GM18873 (cell line): ENCODE data around the gene GHRL.
"Not testable (repeated sequence)": the region's sequence is repeated elsewhere in the genome, so short reads cannot be mapped to it uniquely, and the experiment has no call there.

Source experiments
- ATAC-seq: cut with Tn5 transposase; IDR thresholded peaks from one replicate; pipeline ENCODE4 v1.9.1; 2021; ENCODE audit warnings: mild to moderate bottlenecking, moderate library complexity, moderate number of reproducible peaks; ENCODE audit not compliant: unreplicated experiment, low FRiP score

Gene GHRL

DNA sequence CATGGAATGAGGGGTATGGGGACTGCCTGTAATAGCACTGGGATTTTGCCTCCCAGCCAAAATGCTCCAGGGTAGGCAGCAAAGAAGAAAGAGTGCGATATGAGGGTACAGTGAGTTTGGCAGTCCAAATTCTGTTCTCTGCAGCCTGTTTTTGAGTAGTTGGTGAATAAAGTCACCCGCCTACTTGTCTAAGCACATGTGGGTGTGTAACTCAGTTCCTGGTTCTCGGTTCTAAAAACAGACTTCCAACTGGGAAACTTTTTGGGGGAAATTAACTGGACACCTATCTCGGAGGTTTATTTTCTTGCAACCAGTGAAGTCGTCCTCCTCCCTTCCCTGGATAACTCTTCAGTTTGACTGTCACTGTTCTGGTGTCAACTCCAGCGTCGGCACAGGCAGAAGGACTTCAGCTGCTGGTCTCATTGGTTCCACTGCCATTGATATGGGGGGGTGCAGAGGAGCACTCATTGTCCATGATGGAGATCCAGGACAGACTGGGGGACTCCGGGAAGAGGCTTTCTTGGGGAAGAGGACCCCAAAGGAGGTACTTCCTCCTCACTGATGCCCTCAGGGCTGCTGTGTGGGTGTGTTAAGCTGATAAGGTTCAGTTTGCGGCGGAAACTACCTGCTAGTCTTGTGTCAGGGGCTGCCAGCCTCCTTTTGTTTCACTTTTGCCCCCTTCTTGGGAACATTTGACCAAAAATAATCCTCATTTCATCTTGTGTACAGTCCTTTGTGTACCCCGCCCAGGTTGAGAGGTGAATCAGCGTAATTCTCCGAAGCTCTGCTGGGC, 13.2 kb downstream of the GHRL start:
- ATAC-seq: no peak

DNA sequence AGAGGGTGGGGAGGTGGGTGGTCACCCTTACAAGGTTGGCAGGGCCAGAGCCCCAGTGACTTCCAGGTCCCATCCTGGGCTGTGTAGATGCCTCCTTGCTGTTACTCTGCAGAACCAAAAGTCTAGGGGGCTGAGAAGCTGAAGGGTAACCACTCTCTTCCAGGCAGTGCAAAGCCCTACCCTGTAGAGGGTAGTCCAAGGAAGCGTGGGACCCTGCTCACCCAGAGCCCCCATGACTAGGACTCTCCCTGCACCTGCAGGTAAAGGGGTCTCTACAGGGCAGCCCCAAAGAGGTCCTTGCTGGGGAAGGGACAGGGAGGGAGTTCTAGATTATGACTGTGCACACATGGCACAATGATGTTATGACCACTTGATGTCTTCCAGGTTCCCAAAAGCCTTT, 14.2 kb downstream of the GHRL start:
- ATAC-seq: no peak

DNA sequence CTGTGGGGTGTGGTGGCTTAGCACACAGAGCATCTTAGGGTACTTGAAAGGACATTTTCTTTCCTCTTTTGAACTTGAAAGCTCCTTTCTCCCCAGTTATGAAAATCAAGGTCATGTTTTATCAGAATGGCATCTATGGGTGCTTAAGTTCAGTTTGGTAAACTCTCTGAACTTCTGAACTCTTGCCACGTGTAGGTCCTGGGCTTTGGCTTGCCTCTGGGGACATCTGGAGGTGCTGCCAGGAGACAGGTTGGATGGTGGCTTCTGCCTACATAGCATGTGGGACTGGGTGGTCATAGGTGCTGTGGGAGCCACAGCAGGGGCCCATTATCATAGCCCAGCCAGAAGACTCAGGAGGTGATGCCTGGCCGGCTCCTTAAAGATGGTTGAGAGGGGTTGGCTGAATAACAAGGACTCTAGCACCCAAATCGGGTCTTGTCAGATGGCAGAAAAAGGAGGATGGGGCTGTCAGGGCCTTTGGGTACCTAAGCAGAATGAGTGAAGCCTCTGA, 15.6 kb downstream of the GHRL start:
- ATAC-seq: no peak

DNA sequence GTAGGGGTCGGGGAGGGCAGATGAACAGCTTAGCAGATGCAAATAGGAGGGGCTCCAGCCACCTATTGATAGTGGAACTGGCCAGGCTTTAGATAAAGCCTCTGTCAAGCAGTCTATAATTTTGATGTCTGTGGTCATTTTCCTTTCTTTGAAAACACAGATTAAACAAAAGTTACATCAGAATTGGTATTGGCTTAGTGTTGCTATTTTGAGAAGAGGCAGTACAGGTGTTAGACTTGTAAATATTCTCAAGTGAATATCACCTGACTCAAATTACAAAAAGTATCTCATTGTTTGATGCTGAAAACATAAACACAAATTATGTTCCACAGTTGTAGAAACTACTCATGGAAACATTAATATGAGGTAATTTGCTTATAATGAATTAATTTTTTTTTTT, 18.1 kb downstream of the GHRL start:
- no peak for ATAC-seq

DNA sequence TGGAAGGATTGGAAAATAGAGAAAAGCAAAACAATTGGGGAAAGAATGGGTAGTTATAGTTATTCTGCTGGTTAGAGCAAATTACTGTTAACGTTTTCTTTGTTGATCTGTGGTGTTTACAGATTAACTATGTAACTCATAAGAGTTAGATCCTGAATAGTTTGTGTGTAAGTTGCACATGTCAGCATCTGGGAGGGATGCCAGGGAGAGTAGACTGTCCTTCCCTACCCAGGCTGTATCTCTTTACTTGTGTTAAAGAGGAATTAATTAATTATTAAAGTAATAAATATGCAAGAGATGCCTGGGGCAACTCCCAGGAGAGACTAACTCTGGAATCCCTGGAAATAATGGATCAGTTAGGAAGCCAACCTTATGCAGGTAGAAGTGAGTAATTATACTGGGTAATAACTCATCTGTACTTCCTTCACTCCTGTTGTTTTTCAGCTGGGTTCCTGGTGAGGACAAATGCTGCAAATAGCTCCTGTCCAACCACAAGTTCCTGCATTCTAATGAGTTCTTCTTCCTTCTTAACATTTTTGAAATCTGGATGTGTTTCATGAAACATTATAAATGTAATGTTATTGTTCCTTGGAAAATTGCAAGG, 18.9 kb downstream of the GHRL start:
- no peak for ATAC-seq

DNA sequence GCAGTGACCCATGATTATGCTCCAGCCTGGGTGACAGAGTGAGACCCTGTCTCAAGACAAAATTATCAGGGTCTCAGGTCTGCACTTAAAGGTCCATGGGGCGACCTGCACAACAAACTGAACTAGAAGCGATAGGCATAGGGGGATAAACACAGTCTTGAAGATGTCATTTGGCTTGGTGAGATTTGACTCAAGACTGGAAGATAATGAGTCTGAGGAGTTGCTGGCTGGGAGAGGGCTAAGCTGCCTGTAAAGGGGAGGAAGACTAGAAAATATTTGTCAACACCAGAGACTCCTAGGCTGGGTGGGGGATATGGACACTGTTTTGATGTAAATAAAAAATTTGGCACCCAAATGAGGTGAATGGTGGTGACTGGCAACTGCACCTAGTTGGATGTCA, 19.8 kb downstream of the GHRL start:
- no peak for ATAC-seq

DNA sequence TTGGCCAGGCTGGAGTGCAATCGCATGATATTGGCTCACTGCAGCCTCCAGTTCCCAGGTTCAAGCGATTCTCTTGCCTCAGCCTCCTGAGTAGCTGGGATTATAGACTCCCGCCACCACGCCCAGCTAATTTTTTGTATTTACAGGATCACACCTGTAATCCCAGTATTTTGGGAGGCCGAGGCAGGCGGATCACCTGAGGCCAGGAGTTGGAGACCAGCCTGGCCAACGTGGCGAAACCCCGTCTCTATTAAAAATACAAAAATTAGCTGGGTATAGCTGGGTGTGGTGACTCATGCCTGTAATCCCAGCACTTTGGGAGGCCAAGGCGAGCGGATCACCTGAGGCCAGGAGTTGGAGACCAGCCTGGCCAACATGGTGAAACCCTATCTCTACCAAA, 20.3 kb downstream of the GHRL start:
- ATAC-seq: not testable (repeated sequence)

DNA sequence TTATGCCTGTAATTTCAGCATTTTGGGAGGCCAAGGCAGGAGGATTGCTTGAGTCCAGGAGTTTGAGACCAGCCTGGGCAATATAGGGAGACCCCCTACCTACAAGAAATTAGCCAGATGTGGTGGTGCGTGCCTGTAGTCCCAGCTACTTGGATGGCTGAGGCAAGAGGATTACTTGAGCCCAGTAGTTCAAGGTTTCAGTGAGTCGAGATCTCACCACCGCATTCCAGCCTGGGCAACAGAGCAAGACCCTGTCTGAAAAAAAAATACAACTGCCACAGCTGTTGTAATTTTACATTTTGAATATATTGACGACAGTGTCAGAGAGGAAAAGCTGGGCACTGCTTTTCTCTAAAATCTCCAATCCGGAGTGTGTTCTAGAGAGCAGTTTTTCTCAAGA, 23.3 kb downstream of the GHRL start:
- no peak for ATAC-seq

DNA sequence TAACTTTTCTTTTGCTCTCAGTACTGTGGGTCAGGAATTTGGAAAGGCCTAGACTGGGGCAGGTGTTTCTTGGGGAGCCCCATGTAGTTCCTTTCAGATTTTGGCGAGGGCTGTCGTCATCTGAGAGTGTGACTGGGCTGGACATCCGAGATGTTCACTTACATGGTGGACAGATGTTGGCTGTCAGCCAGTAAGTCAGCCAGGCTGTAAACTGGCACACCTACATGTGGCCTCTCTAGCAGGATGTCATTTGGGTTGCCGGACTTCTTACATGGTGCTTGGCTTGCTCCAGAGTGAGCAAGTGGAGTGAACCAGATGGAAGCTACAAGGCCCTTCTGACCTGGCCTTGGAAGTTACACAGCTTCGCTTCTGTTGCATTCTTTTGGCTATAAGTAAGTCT, 23.8 kb downstream of the GHRL start:
- ATAC-seq: no peak

DNA sequence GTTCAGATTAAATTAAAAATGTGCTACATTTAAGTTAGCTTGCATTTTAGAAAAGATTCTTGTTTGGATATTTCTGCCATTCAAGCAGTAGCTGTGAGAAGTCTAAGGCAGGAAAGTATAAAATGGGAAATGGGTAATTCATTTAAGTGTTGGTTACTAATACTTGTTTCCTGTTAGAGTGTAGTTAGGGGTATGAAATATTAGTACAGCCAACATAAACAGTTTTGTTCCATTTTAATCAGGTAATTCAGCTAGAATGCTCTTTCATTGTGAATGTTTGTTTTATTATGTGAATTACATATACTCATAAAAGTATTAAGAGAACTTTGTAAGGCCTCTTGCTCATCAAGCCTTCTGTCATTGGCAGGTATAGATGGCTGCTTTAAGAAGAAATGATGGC, 24.6 kb downstream of the GHRL start:
- ATAC-seq: no peak

DNA sequence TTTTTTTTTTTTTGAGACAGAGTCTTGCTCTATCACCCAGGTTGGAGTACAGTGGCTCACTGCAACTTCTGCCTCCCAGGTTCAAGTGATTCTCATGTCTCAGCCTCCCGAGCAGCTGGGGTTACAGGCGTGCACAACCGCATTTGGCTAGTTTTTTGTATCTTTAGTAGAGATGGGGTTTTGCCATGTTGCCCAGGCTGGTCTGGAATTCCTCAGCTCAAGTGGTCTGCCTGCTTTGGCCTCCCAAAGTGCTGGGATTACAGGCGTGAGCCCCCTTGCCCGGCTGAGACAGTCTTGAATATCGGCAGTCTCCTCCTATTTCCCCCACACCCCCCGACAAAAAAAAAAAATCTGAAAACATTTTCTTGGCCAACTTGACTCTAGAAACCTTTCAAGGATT, 25.8 kb downstream of the GHRL start:
- ATAC-seq: not testable (repeated sequence)

DNA sequence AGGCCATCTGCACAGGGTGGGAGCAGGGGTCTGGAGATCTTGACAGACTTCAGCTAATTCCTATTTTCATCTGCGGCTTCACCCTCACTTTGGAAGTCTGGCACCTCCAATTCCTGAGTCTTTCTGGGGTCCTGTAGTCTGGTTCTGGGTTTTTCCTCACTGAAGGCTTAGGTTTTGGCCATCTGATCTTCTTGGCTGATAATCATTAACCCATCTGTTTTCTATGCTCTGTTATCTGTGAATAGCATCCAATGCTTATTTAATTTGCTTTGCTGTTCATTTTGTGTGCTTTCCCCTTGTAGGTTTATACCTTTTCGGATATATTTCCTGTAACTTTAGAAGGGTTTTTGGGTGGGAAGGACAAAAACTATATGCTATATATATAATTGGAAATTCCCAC, 26.9 kb downstream of the GHRL start:
- ATAC-seq: no peak

DNA sequence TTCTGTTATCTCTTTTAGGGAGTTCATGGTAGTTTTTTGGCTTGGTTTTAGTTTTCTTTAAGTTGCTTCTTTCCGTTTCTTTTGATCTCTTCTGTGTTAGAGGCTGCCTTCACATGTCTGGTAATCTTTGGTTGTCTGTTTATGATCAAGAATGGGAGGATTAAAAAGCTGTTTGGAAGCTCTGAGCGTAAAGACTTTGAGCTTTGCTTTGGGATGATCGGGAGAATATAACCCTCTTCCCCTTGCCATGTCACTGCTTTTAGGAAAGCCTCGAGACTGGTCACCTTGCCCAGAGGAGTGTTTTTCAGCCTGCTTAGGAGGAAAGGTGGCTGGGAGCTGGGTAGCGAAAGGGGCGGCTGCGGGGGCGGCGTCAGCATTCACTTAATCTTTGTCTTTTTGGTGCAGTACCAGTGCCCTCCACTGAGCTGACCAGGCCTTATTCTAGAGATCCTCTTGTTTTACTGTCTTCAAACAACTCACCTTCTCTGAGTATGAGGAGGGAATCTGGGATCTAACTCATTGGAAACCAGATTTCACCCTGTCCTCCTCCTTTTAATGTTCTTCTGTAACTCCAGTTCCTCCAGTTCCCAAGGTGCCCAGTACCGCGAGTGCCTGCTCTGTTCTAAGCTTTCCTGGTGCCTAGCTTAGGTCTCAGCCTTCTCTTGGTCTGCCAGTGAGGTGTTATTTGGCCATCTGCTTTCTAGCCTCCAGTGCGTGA, 28.9 kb downstream of the GHRL start:
- ATAC-seq: no peak

DNA sequence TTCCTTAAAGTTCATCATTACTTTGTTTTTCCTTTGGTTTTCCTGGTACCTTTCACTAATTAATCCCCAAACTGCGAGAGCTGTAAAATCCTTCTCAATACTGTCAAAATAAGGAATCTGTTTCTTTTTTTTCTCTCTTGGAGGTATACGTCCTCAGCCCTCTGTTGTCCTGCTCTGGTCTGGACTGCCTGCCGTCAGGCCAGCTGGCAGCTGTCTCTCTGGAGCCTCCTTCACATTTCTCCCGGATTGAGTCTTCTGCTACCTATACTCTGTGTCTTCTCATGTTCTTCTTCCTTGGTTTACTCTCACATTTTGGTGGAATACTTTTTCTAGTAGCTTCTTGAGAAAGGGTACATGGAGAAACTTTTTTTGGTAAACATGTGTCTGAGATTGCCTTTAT, 30.7 kb downstream of the GHRL start:
- no peak for ATAC-seq

DNA sequence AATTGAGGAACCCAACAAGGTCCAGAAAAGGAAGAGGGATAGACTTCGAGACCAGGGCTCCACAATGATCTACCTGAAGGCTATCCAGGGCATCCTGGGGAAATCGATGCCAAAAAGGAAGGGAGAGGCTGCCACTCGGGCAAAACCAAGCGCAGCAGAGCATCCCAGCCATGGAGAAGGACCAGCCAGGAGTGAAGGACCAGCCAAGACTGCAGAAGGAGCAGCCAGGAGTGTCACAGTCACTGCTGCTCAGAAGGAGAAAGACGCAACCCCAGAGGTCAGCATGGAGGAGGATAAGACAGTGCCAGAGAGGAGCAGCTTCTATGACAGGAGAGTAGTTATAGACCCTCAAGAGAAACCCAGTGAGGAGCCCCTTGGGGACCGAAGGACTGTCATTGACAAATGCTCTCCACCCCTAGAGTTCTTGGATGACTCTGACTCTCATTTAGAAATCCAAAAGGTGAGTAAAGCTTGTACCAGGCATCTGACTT, 32.5 kb downstream of the GHRL start:
- no peak for ATAC-seq

DNA sequence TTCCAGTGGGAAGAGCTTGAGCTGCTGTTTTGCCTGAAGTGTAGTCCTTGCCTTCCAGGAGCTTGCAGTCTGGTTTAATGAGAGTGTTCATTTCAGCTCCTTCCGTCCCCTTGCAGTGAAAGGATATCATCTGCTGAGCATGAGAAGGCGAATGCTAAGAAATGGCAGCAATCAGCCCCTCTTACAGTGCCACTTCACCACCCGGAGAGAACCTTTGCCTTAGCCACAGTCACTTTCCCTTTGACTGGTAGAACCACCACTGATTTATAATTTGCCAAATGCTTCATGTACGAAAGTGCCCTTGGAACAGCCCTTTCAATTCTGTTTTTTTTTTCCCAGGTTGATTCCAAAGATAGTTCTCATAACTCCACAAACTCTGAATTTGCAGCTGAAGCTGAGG, 32.9 kb downstream of the GHRL start:
- ATAC-seq: no peak

DNA sequence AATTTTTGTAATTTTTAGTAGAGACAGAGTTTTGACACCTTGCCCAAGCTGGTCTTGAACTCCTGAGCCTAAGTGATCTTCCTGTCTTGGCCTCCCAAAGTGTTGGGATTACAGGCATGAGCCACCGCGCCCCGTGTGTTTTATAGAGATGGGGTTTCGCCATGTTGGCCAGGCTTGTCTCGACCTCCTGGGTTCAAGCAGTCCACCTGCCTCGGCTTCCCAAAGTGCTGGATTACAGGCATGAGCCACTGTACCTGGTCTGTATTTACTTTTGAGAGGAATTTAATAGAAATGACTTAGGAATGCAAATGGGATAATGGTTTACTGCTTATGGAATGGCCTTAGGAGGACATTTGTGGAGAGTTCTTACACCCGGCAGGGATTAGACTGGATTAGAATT, 33.7 kb downstream of the GHRL start:
- no peak for ATAC-seq

DNA sequence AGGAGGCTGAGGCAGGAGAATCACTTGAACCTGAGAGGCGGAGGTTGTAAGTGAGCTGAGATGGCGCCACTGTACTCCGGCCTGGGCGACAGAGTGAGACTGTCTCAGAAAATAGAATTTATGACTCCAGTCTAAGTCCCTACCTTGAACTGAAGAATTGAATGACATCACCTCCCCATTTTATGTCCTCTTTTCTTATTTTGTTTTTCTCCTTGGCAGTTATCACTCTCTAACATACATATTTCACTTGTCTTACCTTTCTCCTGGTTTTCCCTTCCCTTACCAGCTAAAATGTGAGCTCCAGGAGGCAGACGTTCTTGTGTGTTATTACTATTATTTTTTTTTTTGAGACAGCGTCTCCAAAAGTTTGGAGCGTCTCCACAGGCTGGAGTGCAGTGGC, 36.9 kb downstream of the GHRL start:
- no peak for ATAC-seq

DNA sequence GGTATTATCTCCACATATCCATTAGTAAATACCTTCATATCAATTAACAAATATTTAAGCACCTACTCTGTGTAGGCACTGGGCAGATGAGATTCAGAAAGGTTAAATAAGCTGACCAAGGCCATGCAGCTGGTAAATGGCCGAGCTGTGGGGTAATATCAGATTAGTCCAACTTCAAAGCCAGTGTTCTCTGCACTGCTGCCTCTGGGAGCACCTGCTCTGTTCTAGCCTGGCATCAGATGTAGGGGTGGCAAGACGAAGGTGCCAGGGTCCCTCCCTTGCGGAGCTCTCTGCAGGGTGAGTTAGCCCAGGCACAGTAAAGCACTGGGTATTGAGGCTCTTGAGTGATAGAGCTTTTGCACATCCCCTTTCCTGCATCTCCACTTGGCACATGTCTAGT, 39.0 kb downstream of the GHRL start:
- ATAC-seq: no peak

DNA sequence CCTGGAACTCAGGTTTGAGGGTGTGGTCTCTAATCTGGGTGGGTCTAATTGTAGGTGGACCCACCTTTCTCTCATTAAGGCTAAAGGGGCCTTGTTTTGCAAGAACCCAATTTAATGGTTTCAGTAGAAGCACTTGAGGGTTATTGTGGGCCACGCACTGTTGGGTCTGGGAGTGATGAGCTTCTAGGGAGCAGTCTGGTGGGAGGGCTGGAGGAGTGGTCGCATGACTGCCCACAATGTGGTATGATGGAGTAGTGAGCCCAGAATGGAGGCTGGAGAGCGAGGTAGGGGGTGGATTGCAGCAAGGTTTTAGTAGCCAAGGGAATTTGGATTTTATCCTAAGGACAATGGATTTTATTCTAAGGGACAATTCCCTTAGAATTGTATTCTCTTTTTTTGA, 41.7 kb downstream of the GHRL start:
- ATAC-seq: no peak

DNA sequence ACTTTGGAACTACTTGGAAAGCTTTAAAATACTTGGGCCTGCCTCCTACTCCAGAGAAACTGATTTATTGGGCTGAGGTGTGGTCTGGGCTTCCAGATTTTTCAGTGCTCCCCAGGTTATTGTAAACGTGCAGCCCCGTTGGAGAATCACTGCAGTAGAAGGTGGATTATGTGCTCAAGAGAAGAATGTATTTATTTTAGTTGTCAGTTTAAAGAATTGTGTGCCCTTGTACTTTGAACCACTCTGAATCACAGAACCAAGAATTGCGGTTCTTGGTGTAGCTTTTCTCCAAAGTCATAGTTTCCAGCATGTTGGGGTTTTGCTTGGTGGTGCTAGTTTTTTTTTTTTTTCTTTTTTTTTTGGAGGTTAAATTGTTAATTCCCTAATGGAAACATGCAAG, 42.9 kb downstream of the GHRL start:
- no peak for ATAC-seq
